H1 (cell line): ENCODE data around the gene ZFP90. TPM values are rescaled to one million over a fixed set of nuclear protein-coding genes. Genes with fewer than 3 reads are reported as not detected.
A peak's percentile ranks its signal among the peaks of the same experiment; 100 is the strongest.

ENCODE experiments used
- ASH2L ChIP-seq: fragments of 200-600, 300-600 bp; sonication (generic); IDR thresholded peaks from one replicate; pipeline ENCODE4 v1.7.1; 2017; ENCODE audit warnings: low read length
- EGR1 ChIP-seq: IDR thresholded peaks from 2 replicates; pipeline ENCODE4 v1.6.1; 2011; ENCODE audit warnings: low read depth, low read length, borderline replicate concordance
- KDM4A ChIP-seq: IDR thresholded peaks from one replicate; pipeline ENCODE4 v1.7.1; 2012; ENCODE audit warnings: low read depth, mild to moderate bottlenecking, moderate library complexity, low read length, inconsistent platforms; ENCODE audit not compliant: severe bottlenecking
- KDM5A ChIP-seq: fragments of 200-600 bp; IDR thresholded peaks from 2 replicates; pipeline ENCODE4 v1.7.1; 2012; ENCODE audit warnings: mild to moderate bottlenecking, low read length, inconsistent platforms, mixed read lengths
- NRF1 ChIP-seq: IDR thresholded peaks from 2 replicates; pipeline ENCODE4 v1.6.1; 2011; ENCODE audit warnings: mild to moderate bottlenecking, low read depth, low read length, improper control_type of control experiment
- RAD21 ChIP-seq, 2 experiments: IDR thresholded peaks in 1 of 2; conservative IDR thresholded peaks in 1 of 2; 2 replicates each; pipeline ENCODE4 v1.6.1; 2011; ENCODE audit warnings: low read depth in 2 of 2, low read length in 2 of 2, improper control_type of control experiment in 1 of 2, inconsistent platforms in 1 of 2, mild to moderate bottlenecking in 1 of 2, moderate library complexity in 1 of 2
- RFX5 ChIP-seq: IDR thresholded peaks from 2 replicates; pipeline ENCODE4 v1.6.1; 2011; ENCODE audit warnings: low read depth, low read length, improper control_type of control experiment, borderline replicate concordance
- RNF2 ChIP-seq: fragments of 200-900, 300-1000 bp; sonication (generic); IDR thresholded peaks from 2 replicates; pipeline ENCODE4 v1.7.1; 2016; ENCODE audit warnings: borderline replicate concordance, low read depth, mild to moderate bottlenecking, antibody characterized with exemption, low read length; ENCODE audit not compliant: poor library complexity, severe bottlenecking; ENCODE audit errors: missing control alignments
- SIN3A ChIP-seq, 2 experiments: IDR thresholded peaks in 1 of 2; conservative IDR thresholded peaks in 1 of 2; 2 replicates each; pipeline ENCODE4 v1.6.1; 2011 to 2012; ENCODE audit warnings: low read length in 2 of 2, improper control_type of control experiment in 1 of 2, low read depth in 1 of 2, mild to moderate bottlenecking in 1 of 2
- SIRT6 ChIP-seq: IDR thresholded peaks from one replicate; pipeline ENCODE4 v1.7.1; 2012; ENCODE audit warnings: low read length, inconsistent platforms
- SIX5 ChIP-seq: IDR thresholded peaks from 2 replicates; pipeline ENCODE4 v1.6.1; 2011; ENCODE audit warnings: mild to moderate bottlenecking, low read depth, low read length
- TAF7 ChIP-seq: optimal IDR thresholded peaks from 2 replicates; pipeline ENCODE3; 2011; ENCODE audit warnings: low read depth, mild to moderate bottlenecking, inconsistent platforms, low read length, moderate library complexity, borderline replicate concordance
- TCF12 ChIP-seq: IDR thresholded peaks from 2 replicates; pipeline ENCODE4 v1.6.1; 2011; ENCODE audit warnings: low read depth, mild to moderate bottlenecking, low read length
- ZNF274 ChIP-seq: IDR thresholded peaks from 2 replicates; pipeline ENCODE4 v1.7.0; 2012; ENCODE audit warnings: low read length, borderline replicate concordance; ENCODE audit errors: extremely low read depth
- polyA plus RNA-seq, 7 experiments: library from polyadenylated mRNA; depleted of rRNA in 3 of 7; stranded (reverse) in 5 of 7; unstranded in 2 of 7; fragments of >200 nt in 5 of 7; fragments of 200-250 nt in 2 of 7; gene quantifications; 1 replicate in 5 of 7; 2 replicates in 1 of 7; 4 replicates in 1 of 7; pipeline versions ENCODE4 v1.2.1 to v1.2.3, GENCODE V29; 2011 to 2013; ENCODE audit warnings: missing spikeins in 2 of 7, mixed read lengths in 2 of 7
- total RNA-seq: library from RNA; stranded (reverse); fragmentation: NEBNext Ultra II Directional; extraction: Animal tissue kit (Norgen Biotek cat#: 25700); gene quantifications from 2 replicates; pipeline ENCODE4 v1.2.1, GENCODE V29; 2021
- TF ChIP-seq, protein P1 (sequence below): IDR thresholded peaks from 2 replicates; pipeline ENCODE4 v1.6.1; 2012; ENCODE audit warnings: inconsistent platforms

The ZFP90 gene
- total and polyA plus RNA-seq, 2 of the 8 experiments (the other 6 are each of a cell fraction or from before 2014, with no cell fraction given) = 10.3 to 19.1 TPM

DNA sequence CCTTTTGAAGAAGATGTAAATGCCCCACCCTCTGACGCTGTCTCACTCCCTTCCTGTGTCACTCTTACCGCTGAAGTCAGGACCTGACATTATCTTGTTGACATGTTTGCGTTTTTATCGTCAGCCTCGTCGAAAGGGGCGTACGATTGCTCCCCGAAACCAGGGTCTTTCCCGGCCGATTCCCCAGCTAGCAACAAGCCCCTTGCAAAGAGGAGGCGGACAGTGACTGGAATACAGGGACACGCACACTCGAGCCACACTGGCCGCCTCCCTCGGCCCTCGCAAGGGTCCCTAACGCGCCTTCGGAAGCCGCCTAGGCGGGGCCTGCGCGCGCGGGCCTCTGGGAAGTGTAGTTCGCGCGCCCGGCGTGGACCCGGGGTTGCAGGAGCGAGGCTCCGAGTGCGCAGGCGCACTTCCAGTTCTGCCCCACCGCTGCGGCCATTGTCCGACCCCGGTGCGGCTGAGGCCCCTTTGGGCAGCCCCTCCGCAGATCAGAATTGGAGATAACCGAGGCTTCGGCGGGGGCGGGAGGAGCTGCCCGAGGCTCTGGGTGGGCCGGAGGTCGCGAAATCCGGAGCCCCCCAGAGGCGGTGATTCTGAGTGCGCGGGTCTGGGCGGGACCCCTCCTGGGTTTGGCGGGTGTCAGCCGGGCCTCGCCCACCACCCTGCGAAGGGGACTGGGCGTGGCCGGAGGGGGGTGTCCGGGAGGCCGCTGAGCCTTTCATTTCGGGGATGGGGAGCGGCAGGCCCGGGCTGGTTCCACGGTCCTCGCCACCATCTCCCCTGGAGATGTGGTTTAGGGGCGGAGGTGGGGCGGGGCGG is at the start of gene ZFP90 (continued):
- no peak for TF ChIP-seq ZNF274
- TF ChIP-seq RNF2 = no peak
- no peak for TF ChIP-seq SIRT6
- no peak for TF ChIP-seq RAD21 (IDR thresholded peaks at IDR 0.05 in 1 of 2, conservative IDR thresholded peaks at IDR 0.05 in 1 of 2; ENCODE audit: low read depth in 2 of 2, low read length in 2 of 2)
- TF ChIP-seq KDM4A = peak; percentile 82
- peak; percentile 35 to 70; a peak in 2 of 4 replicates for TF ChIP-seq SIN3A (conservative IDR thresholded peaks at IDR 0.05 in 1 of 2, IDR thresholded peaks at IDR 0.05 in 1 of 2; ENCODE audit: low read depth in 1 of 2, low read length in 2 of 2)
- peak; percentile 28; the same call in 1 of the 2 replicates for TF ChIP-seq NRF1
- TF ChIP-seq, protein P1, sequence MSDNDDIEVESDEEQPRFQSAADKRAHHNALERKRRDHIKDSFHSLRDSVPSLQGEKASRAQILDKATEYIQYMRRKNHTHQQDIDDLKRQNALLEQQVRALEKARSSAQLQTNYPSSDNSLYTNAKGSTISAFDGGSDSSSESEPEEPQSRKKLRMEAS = 0 out of 2 replicates have a peak, but pooled peaks have one; percentile 21
- TF ChIP-seq EGR1 = no peak
- TF ChIP-seq TCF12 = no peak
- no peak for TF ChIP-seq KDM5A
- TF ChIP-seq RFX5 = no peak
- TF ChIP-seq TAF7 = peak; percentile 62
- TF ChIP-seq ASH2L = peak; percentile 81
- peak; percentile 70 for TF ChIP-seq SIX5
